GM21447 (cell line): Measurements from ENCODE around the gene PLA2G10.
A peak's percentile ranks its signal among the peaks of the same experiment; 100 is the strongest.
"Not testable (repeated sequence)": the region's sequence is repeated elsewhere in the genome, so short reads cannot be mapped to it uniquely, and the experiment has no call there.

Experiments
- ATAC-seq: cut with Tn5 transposase; IDR thresholded peaks from one replicate; pipeline ENCODE4 v1.9.1; 2021; ENCODE audit not compliant: unreplicated experiment

Gene PLA2G10

DNA sequence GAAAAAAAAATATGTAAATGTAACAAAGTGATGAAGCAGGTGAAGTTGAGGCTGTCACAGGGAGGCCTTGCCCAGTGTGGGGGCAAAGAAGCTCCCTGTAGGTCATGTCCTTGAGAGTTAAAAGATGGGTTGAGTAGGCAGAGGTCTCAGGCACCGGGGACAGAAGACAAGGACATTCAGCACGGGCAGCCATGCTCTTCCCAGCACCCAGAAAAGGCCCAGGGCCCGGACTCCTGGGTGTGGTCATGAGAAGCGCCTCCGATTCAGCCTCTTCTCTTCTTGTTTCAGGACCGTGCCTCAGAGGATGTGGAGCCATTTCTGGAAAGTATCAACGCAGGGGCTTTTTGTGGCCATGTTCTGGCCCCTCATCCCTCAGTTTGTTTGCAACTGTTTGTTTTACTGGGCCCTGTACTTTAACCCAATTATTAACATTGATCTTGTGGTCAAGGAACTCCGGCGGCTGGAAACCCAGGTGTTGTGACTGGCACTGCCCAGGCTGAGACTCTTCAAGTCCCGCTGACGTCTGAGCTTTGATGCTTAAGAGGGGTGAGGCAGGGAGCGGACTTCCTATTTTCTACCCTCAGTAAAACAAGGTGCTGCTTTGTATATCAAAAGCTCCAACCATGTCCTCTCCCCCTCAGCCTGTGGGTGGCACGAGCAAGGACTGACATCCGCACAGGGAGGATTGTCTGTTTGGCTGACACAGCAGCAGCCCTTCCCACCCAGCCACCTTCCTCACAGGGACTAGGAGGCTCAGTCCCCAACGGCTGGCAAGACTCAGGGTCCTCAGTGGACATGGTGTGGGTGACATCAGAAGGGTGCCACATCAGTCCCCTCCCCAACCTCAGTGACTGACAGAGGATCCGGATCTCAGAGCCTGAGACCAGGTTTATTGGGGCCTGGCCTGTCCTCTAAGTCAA lies 26.5 kb downstream of the PLA2G10 start:
- no peak for ATAC-seq

GRCh38 chr16:14658063-14658462 lies 36.0 kb downstream of the PLA2G10 start:
- peak; percentile 89 for ATAC-seq

DNA sequence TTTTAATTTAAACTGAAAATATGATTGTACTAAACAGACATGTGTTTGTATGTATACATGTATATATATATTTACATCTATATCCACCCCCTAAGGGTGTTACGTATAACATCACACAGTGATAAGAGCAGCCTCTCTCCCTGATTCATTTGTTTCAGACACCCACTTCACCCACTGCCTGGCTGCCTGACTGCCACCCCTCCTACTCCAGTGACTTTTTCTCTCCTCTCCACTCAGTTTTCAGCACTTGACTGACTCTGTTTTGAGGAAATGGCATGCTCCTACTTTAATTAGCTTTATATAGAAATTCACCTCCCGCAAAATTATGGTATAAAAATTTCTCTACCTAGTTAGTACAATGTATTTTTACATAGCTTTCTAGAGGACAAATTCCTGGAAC lies 41.4 kb downstream of the PLA2G10 start:
- no peak for ATAC-seq

DNA sequence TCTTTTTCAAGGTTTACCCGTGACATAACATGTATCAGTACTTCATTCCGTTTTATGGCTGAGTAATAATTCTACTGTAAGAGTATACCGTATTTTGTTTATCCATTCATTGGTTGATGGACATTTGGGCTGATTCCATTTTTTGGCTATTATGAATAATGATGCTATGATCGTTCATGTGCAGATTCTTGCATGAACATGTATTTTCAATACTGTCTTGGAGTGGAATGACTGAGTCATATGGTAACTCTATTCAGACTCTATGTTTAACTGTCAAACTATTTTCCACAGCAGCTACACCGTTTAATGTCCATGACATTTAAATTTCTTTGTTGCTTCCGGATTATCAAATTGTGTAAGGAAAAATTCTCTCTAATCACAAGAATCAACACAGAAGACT lies 43.5 kb downstream of the PLA2G10 start:
- ATAC-seq = no peak

DNA sequence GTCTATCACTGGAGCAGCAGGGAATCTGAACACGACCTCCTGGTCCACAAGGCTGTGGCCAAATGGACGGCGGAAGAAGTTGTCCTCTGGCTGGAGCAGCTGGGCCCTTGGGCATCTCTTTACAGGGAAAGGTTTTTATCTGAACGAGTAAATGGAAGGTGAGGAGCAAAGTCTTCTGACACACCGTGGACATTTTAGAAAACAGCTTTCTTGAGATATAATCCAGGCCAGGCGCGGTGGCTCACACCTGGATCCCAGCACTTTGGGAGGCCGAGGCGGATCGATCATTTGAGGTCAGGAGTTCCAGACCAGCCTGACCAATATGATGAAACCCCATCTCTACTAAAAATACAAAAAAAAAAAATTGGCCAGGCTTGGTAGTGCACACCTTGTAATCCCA lies 44.3 kb downstream of the PLA2G10 start:
- ATAC-seq = no peak

DNA sequence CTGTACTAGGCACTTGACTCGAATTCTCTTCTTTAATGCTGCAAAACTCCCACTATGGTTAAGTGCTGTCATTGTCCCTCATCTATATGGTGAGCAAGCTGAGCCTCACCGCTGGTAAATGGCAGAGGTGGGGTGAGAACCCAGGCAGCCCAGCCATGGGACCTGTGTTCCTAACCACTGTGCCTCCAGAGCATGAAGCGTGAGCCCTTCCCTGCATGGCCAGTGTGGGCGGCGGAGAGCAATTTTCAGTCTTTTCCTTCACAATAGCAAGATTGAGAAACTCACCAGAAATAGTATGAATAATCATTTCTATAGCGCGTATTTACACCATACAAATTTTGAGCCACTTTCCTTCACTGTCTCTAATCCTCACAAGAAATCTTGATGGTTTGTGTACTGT lies 52.2 kb downstream of the PLA2G10 start:
- ATAC-seq = no peak

DNA sequence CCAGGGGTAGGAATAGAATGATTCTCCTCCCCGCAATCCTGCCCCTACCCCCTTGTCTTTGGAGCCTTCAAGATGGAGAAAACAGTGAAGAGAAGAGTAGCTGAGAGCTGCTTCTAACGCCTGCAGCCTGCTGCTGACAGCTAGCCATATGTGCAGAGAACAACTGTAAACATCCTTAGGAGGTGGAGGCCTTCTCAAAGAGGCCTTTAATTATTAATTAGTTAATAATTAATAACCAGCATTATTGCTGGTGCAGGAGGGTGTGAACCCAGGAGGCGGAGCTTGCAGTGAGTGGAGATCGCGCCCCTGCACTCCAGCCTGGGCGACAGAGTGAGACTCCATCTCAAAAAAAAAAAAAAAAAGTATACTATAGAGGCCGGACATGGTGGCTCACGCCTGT lies 52.9 kb downstream of the PLA2G10 start:
- ATAC-seq = no peak

DNA sequence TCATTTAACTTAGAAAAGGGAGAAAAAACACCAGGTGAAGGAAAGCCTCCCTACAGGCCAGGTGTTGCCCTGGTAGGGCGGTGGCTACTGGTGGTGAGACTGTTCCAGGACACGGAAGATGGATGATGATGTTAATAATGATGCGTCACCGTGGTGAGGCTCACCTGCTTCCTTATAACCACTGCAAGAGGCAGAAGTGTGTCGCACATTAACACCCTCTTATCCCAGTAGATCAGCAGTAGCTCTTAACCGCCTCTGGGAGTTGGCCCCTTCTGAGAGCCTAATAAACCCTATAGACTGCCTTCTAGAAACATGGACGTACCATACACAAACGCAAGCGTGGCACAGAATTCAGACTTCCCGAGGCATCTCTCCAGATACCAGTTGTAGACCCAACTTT lies 53.6 kb downstream of the PLA2G10 start:
- ATAC-seq = no peak

DNA sequence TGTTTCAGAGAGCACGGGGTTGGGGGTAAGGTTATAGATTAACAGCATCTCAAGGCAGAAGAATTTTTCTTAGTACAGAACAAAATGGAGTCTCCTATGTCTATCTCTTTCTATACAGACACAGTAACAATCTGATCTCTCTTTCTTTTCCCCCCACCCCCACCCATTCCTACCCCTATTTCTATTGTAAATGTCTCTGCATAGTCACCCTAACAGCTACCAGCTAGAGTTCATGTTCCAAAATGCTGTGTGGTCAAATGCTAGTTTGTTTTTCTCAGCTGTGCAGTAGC lies 57.2 kb downstream of the PLA2G10 start:
- not testable (repeated sequence) for ATAC-seq

GRCh38 chr16:14636179-14636950 lies 57.7 kb downstream of the PLA2G10 start:
- not testable (repeated sequence) for ATAC-seq

DNA sequence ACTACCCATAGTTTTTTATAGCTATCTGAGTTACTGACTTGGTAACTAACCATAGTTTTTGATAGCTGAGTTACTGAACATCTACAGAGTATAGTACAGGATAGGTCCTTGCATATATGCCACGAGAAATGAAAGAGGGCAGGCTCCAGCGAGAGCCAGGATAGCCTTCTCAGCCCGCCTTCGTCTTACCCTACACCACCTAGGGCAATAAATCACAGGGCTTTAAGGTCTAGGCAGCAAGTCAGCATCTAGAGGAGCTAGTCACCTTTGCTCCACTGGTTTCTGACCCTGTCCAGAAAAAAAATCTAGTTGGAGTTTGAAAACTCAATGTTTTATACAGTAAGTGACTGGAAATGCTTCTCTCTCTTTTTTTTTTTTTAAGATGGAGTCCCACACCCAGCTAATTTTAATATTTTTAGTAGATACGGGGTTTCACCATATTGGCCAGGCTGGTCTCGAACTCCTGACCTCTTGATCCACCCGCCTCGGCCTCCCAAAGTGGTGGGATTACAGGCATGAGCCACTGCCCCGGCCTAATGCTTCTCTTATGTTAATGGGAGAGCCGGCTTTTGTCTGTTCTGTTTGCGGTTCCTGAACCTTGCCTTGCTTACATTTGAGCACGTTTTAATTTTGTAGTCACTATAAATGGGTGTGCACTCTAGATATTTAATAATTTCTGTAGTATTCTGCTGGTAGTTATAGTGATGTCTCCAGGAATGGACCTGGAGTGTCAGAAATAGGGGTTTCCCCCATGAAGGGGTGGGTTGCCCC lies 58.5 kb downstream of the PLA2G10 start:
- ATAC-seq = no peak

DNA sequence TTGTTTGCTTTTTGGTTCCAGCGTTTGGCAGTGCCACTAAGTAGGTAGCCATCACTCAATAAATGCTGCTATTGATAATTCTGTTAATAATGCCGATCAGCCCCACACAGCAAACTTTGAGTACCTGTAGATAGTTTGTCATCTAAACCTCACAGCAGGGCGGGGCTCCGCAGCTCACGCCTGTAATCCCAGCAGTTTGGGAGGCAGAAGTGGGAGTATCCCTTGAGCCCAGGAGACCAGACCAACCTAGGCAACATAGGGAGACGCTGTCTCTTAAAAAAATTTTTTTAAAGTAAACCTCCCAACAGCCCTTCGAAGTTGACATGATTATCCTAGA lies 59.8 kb downstream of the PLA2G10 start:
- no peak for ATAC-seq

DNA sequence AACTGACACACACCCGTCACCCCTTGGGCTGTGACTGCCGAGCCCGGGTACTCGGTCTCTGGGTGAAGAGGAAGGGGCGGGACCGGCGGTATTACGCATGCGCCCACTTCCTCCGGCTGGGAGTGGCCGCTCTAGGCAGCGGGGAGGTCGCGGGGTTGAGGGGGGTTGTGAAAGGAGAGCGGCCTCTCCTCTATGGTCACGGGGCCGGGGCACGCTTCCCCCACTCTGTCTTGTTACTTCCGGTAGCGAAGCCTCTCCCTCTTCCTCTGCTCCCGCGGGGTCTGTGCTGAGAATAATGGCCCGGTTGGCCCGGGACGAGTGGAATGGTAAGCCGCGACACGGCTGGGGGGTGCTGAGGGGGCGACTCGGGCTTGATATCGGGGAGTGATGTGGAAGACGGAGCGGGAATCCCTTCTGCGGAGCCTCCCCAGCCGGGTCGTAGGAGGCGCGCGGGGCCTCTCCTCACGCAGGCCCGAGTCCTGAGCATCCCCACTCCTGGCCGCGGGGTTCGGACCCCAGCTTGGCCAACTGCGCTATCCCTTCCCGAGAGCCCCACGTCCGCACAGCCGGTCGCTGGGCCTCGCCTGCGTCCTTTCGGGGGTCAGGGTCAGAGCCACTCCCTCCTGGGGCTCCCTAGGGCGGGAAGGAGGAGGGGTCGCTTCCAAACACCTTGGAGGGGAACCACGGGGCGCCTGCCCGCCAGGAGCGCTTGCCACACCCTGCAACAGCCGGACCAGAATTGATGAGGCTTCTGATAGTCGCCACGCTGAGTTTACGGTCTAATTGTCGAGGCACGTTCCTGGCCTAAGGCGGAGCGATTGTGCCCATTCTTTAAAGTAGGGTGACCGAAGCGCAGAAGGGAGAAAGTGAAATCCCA lies 61.2 kb downstream of the PLA2G10 start, which contains the start of gene BFAR:
Gene BFAR (plus strand): TSS at position 259 of the 877 bp plus-strand sequence. CDS start 11,396 bp downstream, outside the sequence.
- ATAC-seq = peak; percentile 77

DNA sequence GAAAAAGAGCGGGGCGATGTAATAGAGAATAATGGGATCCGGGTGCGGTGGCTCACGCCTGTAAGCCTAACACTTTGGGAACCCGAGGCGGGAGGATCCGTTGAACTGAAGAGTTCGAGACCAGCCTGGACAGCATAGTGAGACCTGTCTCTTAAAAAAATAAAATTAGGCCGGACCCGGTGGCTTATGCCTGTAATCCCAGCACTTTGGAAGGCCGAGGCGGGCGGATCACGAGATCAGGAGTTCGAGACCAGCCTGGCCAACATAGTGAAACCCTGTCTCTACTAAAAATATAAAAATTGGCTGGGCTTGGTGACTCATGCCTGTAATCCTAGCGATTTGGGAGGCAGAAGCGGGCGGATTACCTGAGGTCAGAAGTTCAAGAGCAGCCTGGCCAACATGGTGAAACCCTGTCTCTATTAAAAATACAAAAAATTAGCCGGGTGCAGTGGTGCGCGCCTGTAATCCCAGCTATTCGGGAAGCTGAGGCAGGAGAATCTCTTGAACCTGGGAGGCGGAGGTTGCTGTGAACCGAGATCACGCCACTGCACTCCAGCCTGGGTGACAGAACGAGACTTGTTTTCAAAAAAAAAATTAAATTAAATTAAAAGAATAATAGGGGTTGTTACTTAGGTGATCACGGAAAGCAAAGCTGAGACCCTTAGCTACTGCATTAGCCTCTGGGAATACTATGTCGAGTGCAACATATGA lies 63.3 kb downstream of the PLA2G10 start:
- ATAC-seq = not testable (repeated sequence)

- peak; percentile 40 for ATAC-seq
Observed at GRCh38 chr16:14629919-14630619, 64.0 kb downstream of the PLA2G10 start, which contains the start of gene PARN. TSS of gene PARN (minus strand) at chr16:14630260. CDS start at chr16:14630125, 135 bp downstream.

- ATAC-seq = peak; percentile 1
Observed at GRCh38 chr16:14629612-14629918, 64.5 kb downstream of the PLA2G10 start.

- no peak for ATAC-seq
Observed at GRCh38 chr16:14628806-14629611, 65.1 kb downstream of the PLA2G10 start.

DNA sequence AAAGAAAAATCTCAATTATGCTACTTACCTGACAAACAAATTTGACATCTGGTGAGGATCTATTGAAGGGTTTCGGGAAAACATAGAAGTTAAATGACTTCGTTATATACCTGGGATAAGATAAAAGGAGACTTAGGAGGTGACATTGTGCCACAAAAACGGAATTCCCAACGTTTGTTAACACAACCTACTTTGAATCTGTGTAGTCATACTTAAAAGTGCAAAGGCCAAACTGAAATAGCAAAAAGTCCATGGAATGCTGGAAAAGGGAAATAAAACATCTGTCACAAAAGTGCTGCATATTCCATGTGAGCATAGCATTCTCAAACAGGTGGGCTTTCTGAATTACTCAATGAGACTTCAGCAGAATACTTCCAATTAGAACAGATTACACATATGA lies 67.0 kb downstream of the PLA2G10 start:
- no peak for ATAC-seq
